GM21390 (cell line): ENCODE measurements around the gene ZNF277.

Experiments
- ATAC-seq: cut with Tn5 transposase; IDR thresholded peaks from one replicate; pipeline ENCODE4 v1.9.1; 2021; ENCODE audit not compliant: unreplicated experiment

ZNF277 gene, protein sequence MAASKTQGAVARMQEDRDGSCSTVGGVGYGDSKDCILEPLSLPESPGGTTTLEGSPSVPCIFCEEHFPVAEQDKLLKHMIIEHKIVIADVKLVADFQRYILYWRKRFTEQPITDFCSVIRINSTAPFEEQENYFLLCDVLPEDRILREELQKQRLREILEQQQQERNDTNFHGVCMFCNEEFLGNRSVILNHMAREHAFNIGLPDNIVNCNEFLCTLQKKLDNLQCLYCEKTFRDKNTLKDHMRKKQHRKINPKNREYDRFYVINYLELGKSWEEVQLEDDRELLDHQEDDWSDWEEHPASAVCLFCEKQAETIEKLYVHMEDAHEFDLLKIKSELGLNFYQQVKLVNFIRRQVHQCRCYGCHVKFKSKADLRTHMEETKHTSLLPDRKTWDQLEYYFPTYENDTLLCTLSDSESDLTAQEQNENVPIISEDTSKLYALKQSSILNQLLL

DNA sequence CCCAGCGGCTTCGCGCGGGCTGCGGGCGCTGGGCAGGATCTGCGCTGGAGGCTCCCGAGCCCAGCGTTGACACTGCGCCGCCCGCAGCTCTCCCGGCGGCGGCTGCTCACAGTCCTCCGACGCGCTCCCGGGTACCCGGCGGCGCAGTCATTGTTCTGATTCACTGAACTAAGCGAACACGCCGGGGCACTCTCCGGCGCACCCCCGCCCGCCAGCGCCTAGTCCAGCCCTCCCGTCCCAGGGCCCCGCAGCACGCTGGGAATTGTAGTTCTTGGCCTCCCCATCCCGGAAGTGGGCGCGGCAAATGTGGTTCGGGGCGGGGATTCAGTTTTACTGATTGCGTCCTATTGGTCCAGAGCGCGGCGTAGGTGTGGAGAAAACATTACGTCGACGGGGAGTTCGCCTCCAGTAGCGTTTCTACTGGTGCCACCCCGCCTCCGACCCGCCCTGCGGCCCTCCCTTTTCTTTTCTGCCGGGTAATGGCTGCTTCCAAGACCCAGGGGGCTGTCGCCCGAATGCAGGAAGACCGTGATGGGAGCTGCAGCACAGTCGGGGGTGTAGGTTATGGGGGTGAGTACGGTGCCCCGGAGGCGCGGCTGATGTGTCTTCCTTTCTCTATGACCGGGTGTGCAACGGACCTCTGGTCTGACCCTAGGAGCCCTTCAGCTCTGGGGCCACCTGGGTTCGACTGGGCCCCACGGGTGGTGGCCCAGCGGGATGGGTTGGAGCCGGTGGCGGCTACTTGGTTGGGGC, at the start of gene ZNF277, which contains the start of gene DOCK4:
TSS of gene ZNF277 (plus strand) at position 458 of the 753 bp plus-strand sequence. CDS start at position 480, 22 bp downstream.
TSS of gene DOCK4 (minus strand) at position 162 of the 753 bp plus-strand sequence. CDS start 261 bp downstream, outside the sequence.
- ATAC-seq, result peak; percentile 91

DNA sequence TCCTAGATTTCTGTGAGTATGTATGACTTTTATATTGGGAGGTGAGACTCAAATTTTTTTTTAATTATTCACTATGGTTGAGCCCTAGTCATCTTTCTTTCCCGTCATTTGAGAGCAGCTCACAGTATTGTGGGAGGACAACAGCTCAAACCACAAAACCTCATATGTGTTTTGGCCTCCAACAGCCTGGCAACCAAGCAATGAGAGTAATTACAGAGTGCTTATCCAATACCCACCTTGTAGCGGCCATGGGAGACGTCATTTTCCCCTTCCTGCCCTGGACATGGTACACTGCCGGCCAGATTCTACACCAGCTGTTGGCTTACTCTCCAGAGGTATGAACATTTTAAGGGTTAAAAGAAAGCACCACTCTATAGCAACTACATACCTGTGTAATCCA, 49.4 kb upstream of the ZNF277 start:
- ATAC-seq, result no peak

DNA sequence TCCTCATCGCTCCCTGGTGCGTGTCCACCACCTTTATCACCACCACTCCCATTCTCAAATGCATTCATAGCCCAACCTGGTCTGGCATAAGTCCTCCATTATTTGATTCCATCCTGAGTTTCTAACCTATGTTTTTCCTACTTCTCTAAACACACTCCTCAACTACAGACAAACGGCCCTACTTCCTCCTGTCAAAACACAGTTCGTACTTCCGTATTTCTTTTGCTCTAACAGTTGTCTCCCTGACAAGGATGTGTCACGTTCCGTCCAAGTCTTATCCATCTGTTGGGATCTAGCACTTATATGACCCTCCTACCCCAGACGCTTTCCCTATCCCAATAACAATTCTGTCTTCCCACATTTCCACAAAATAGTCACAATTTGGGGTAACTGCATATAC, 47.1 kb upstream of the ZNF277 start:
- no peak for ATAC-seq

DNA sequence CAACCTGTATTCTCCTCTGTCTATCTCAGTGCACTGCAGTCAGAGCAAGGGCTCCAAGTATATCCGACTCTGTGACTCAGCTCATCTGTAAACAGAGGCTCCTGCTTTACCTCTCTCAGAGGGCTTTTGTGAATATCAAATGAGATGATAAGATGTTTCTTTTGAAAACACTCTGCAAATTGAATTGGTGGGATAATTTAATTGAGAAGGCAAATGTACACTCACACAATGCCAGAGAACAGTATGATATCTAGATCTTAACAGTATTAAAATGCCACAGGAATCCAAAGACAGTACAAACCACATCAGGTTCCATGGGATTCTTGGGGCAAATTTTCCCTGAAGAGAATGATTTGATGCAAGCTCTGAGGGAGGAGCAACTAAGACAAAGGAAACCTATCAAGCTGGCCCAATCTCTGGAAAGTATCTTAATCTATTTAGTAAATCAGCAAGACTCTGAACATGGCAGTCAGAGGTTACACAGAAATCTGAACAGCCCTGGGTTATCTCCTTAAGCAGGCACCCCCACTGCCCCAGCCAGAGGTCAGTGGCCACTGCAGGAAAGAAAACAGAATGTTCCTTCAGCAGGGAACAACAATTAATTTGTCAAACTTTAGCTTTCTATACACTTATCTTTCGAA, 46.2 kb upstream of the ZNF277 start:
- ATAC-seq, result no peak

DNA sequence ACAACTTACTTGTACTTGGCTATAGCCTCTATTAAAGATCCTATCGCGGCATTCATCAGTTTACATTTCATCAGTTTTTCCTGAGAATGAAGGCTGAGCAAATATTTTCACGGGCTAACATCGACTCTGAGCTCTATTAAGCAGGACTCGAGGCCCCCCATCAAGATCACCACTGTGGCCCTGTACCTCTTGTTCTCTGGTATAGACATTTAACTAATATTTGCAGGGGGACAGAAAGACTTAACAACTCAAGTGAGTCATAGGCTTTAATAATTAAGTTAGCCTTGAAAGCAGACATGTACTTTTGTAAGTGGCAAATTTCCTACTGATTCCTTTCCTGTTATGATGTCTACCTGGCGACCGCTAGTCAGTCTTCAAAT, 45.7 kb upstream of the ZNF277 start:
- ATAC-seq, result no peak

DNA sequence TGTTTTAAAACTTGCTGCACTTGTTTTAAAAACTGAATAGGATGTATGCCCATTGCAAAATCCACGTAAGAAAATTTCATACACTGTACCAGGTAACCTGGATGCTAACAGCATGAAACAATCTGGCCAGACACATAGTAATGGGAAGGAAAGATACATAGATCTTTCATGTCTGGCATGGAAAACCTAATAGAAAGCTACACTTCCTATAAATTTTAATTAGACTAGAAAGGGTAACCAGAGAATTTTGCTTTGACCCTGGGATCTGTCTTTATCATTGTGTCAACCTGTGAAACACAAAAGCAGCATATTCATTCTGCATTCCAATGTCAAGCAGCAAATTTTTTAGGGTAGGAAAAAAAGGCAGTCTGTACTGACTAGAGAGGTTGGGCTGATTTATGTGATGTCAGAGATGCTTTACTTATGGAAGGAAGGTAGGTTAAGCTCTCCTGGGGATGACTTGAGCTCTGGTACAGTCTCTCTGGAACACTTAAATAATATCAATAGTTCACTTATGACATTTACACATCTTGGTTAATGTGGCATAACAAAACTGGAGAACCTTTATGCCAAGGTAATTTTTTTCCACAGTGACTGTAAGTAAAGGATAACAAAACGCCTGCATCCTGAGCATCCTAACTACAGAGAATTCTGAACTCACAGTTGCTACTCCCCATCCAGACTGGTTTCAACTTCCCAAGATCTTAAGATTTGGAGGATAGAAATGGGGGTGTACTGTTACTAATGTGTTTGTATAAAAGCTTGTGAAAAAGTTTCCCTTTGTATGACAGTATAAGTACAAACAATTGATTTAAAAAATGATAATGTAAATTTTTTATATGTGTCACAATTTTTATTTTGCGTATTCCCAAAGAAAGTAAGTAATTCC, 45.0 kb upstream of the ZNF277 start:
- ATAC-seq, result no peak

- ATAC-seq, result no peak
Observed at GRCh38 chr7:112162142-112162766, 44.2 kb upstream of the ZNF277 start.

DNA sequence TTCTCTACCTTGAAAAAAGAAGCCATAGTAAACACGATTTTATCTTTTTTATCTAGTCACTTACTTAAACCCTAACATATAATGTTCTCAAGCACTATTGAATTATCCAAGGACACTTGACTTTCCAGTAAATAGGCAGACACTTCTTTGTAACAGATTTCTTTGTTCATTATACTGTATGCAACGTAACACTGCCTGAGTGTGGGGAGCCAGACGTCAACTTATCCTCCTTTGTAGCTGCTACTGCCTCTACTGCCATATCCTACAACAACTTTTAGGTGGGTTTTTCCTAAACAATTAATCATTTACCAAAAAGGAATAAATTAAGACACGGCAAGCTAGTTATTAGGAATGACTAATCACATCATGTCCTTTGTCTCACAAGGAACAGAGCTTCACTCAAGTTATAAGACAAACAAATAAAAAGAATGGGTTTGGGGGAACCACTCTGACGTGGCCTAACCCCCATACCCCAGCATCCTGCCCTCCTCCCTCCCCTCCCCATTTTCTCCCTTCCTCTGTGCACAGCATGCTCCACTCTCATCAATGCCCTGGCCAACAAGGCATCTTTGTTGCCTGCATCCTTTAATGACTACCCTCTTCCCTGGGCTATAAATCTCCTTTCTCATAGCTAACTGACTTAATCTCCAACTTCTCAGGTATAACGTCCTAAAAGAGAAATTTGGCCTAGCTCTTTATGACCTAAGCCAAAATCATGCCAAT, 43.5 kb upstream of the ZNF277 start:
- ATAC-seq, result no peak

DNA sequence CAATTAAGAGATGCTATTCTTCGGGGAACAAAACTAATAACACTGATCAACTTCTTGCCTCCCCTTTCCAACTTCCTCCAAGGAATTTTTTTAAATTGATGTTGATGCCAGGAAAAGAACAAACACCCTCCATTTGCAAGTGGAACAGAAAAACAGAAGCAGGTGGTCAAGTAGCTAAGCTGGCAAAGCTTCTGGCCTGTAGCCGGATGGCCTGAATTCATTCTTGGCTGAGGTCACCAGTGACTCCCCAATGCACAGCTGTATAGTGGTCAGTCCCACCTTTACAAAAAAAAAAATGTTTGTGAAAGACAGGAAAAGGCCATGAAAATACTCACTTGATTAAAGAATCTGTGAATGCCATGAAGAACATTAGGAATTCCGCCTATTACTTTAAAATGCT, 39.3 kb upstream of the ZNF277 start:
- ATAC-seq, result no peak

GRCh38 chr7:112168915-112169314, 37.6 kb upstream of the ZNF277 start:
- ATAC-seq, result no peak

DNA sequence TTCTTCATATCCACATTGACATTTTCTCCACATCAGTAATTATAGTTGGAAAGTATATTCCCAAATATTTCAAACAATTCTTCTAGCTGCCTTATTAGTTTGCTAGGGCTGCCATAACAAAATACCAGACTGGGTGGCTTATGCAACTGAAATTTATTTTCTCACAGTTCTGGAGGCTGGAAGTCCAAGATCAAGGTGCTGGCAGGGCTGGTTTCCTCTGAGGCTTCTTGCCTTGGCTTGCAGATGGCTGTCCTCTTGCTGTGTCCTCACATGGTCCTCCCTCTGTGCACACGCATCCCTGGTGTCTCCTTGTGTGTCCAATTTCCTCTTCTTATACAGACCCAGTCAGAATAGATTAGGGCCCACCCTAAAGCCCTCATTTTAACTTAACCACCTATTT, 34.8 kb upstream of the ZNF277 start:
- no peak for ATAC-seq

DNA sequence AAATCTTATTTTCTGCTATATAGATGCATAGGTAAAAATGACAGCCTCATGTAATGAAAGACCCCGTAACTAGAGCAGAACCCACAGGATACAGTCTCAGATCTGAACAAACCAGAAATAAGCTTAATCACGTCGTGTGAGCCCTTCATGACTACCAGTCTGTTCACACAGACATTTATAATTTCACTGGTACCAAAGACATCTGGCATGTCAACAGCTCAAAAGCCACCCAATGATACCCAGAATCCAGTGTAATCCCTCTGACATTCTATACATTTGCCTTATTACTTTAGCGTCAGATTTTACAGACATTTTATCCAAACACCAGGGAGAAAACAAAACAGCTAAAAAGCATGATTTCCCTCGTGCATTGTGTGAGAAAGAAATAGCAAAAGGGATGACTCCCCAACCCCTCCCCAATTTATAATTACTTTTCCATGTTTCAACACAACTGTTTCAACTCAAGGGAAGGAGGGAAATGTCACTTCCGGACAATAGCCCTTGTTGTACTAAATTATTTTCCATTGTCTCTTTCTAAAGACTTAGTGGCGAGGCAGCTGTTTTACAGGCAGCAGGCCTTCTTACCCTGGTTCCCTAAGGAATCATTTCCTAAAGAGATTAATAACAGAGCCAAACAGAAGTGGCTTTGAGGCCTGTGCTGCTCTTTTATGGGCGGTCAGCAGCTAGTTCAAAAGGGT, 33.5 kb upstream of the ZNF277 start:
- no peak for ATAC-seq

DNA sequence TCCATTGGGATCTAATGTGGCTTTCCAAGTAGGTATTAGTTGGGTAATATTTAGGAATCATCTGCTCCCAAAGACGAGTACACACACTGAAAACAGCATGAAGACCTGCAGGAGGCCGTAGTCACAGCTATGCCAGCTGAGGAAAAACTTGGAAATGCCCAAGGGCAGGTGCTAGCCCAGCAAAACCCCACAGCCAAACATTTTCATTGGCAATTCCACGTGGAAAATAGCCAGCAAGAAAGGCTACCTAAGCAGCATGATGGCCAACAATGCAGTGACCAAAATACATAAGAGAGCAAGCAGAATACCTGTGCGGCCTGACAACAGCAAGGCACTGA, 33.0 kb upstream of the ZNF277 start:
- ATAC-seq, result no peak

DNA sequence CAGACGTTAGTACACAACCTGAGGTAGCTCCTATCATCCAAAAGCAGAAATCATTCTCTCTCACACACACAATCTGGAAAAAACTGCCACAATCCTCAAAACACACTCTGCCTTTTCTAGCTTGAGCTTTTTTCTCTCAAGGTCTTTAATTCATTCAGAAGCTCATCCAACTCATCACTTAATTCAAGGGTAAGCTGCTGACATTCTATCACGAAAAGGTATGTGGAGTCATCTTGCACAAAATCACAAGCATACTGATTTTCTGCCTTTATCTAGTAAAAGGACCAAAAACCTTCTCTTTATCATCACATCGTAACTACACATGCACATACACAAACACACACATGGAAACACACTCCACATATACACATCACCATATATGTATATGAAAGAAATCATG, 32.3 kb upstream of the ZNF277 start:
- no peak for ATAC-seq

DNA sequence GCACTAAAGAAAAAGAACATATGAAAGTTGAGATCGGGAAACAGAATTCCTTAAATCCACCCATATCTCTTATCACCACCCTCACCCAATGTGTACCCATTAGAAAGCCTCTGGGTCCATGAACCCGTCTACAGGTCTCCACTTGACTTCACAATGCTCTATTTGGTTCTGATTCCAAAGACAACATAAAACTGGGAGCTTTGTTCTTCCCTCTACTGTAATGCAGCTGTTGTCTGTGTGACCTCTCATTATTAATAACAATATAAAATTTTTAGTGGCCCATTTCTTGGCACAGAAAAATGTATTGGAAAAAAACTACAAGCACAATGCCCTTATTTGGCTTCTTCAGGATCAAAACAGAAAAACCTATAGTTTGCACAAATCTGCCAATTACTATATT, 30.3 kb upstream of the ZNF277 start:
- no peak for ATAC-seq

GRCh38 chr7:112176693-112177415, 29.6 kb upstream of the ZNF277 start:
- no peak for ATAC-seq

DNA sequence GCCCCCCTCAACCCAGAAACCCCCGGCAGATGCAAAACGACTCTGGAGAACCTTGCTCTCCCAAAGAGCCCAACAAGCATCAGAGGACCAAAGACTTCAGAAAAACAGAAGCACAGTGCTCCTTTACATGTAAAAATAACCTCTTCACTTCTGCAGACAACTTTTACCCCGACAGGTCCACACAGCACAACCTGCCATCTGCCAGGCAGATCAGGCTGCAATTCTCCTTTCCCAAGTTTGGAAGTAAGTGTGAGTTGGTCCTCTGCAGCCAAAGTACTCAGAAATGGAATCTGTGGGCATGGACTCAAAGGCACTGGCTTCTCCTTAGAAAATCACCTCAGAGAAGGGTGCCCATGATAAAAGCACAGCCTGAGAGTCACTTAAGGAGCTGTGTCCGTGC, 26.3 kb upstream of the ZNF277 start:
- no peak for ATAC-seq

GRCh38 chr7:112182749-112183148, 23.7 kb upstream of the ZNF277 start:
- ATAC-seq, result no peak
